ENCODE results near the gene HUWE1.

The HUWE1 gene

DNA sequence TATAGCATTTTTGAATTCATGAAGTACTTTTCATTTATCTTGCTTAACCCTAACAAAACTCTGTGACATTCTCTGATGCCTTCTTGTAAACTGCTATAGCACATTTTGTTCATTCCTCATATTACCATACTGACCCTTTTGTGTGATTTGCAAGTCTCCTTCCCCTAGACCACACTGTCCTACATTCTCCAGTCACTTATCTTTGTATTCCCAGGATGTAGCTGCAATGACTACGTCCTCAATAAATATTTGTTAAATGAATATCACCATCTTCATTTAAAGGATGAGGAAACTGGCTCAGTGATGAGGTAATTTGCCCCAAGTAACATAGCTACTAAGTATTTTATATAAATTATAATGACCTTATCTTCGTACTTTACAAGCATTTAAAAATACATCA lies 11.9 kb downstream of the HUWE1 start:
- H3K4me3 ChIP-seq (replicated peaks; ENCODE audit: low read depth, low read length), result no peak overlapping the region
- no peak for DNase-seq (ENCODE audit: extremely low read depth, low read depth)
- TF ChIP-seq, protein P1, sequence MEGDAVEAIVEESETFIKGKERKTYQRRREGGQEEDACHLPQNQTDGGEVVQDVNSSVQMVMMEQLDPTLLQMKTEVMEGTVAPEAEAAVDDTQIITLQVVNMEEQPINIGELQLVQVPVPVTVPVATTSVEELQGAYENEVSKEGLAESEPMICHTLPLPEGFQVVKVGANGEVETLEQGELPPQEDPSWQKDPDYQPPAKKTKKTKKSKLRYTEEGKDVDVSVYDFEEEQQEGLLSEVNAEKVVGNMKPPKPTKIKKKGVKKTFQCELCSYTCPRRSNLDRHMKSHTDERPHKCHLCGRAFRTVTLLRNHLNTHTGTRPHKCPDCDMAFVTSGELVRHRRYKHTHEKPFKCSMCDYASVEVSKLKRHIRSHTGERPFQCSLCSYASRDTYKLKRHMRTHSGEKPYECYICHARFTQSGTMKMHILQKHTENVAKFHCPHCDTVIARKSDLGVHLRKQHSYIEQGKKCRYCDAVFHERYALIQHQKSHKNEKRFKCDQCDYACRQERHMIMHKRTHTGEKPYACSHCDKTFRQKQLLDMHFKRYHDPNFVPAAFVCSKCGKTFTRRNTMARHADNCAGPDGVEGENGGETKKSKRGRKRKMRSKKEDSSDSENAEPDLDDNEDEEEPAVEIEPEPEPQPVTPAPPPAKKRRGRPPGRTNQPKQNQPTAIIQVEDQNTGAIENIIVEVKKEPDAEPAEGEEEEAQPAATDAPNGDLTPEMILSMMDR (IDR thresholded peaks at IDR 0.05; ENCODE audit: low read depth, low read length, missing control alignments), result no peak

DNA sequence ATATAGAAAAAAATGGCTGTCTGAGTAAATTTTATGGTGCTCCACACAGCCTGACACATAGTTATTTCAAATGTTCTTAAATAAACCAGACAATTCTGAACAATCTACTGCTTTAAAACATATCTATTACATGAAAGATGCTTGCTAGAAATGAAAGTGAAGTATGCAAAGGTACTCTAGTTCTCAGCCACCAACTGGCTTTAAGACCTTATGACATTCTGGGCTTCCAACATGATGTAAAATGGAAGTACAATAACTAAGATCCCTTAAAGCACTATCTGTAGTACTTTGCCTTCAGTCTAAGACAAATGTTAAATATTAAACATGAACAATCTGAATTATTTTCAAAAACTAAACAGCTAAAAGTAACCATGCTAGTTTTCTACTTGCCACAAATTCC lies 17.3 kb downstream of the HUWE1 start:
- DNase-seq (ENCODE audit: extremely low read depth, low read depth), result no peak
- TF ChIP-seq, protein P1 (IDR thresholded peaks at IDR 0.05; ENCODE audit: low read depth, low read length, missing control alignments), result no peak
- no peak overlapping the region for H3K4me3 ChIP-seq (replicated peaks; ENCODE audit: low read depth, low read length)

DNA sequence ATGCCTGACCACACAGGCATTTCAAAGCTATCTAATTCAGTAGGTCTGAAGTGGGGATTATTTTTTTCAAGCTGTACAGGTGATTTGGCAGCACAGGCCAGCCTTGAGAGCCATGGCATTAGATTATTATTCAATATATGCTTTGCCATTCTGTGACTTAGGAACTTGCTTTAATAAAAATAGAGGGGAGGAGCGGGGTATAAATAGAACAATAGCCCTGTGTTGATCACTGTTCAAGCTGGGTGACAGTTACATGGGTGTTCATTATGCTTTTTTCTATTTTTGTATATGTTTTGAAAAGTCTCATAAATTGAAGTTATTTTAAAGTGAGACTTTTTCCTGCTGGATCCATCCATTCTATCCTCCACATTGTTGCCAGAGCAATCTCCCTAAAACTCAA lies 20.3 kb downstream of the HUWE1 start:
- TF ChIP-seq, protein P1 (IDR thresholded peaks at IDR 0.05; ENCODE audit: low read depth, low read length, missing control alignments), result no peak
- no peak for DNase-seq (ENCODE audit: extremely low read depth, low read depth)
- no peak overlapping the region for H3K4me3 ChIP-seq (replicated peaks; ENCODE audit: low read depth, low read length)

DNA sequence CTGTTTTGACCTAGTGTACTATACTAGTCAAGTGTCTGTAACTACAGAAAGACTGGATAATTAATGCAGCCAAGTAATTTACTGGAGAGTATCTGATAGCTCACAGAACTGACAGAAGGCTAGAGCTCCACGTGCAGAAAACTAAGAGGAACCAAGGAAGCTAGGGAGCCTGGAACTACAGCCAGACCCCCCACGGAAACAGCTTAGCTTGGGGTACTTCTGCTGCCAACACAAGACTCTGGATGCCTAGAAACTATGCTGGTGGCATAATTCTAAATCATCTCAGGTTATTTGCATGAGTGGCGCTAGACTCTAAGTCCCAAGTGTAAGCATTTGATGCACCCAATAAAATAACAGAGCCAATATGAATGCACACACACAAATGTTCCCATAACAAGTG lies 26.5 kb downstream of the HUWE1 start:
- no peak for DNase-seq (ENCODE audit: extremely low read depth, low read depth)
- TF ChIP-seq, protein P1 (IDR thresholded peaks at IDR 0.05; ENCODE audit: low read depth, low read length, missing control alignments), result no peak
- H3K4me3 ChIP-seq (replicated peaks; ENCODE audit: low read depth, low read length), result no peak overlapping the region

DNA sequence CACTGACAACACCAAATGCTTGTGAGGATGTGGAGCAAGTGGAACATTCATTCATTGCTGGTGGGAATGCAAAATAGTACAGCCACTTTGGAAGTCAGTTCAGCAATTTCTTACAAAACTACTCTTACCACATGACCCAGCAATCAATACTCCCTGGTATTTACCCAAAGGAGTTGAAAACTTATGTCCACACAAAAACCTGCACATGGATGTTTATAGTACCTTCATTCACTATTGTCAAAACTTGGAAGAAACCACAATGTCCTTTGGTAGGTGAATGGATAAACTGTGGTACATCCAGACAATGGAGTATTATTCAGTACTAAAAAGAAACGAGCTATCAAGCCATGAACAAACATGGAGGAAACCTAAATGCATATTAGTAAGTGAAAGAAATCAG lies 27.5 kb downstream of the HUWE1 start:
- no peak for DNase-seq (ENCODE audit: extremely low read depth, low read depth)
- no peak overlapping the region for H3K4me3 ChIP-seq (replicated peaks; ENCODE audit: low read depth, low read length)
- TF ChIP-seq, protein P1 (IDR thresholded peaks at IDR 0.05; ENCODE audit: low read depth, low read length, missing control alignments), result no peak

DNA sequence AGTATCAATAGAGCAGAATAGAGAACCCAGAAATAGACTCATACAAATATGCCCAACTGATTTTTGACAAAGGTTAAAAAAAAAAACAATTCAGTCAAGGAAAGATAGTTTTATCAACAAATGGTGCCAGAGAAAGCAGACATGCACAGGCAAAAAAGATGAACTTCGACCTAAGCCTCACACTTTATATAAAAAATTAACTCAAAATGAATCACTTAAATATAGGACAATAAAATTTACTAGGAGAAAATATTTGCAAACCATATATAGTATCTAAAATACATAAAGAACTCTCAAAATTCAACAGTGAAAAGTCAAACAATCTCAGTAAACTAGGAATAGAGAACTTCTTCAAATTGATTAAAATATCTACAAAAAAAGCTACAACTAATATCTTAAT lies 29.7 kb downstream of the HUWE1 start:
- TF ChIP-seq, protein P1 (IDR thresholded peaks at IDR 0.05; ENCODE audit: low read depth, low read length, missing control alignments), result no peak
- no peak overlapping the region for H3K4me3 ChIP-seq (replicated peaks; ENCODE audit: low read depth, low read length)
- no peak for DNase-seq (ENCODE audit: extremely low read depth, low read depth)

DNA sequence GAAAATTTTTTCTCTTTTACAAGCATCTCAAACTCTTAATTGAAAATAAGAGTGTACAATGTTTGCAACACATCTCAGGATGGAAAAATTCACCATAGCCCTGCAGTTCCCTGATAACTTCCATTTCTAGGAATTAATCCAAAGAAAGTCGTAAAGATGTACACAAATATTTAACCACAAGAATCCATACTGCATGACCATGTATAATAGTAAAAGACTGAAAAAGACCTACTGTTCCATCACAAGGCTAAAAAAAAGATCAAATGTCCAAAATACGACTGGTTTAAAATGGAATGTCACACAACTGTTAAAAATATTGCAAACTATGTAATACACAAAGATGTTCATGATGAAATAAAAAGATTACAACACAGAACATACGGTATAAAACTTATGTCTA lies 32.1 kb downstream of the HUWE1 start:
- TF ChIP-seq, protein P1 (IDR thresholded peaks at IDR 0.05; ENCODE audit: low read depth, low read length, missing control alignments), result no peak
- H3K4me3 ChIP-seq (replicated peaks; ENCODE audit: low read depth, low read length), result no peak overlapping the region
- DNase-seq (ENCODE audit: extremely low read depth, low read depth), result no peak
